Upper lobe of left lung (tissue), 6 donors: ENCODE measurements around the gene CFAP298. TPM values are rescaled to one million over a fixed set of nuclear protein-coding genes. Genes with fewer than 3 reads are reported as not detected.

ENCODE experiments used
- ATAC-seq, 2 donors: fragments of 200-7000 bp; cut with Tn5 transposase; one replicate each; pipeline ENCODE4 v1.9.1; 2022; ENCODE audit warnings: mild to moderate bottlenecking in 2 of 2, moderate library complexity in 2 of 2; ENCODE audit not compliant: low FRiP score in 2 of 2
- DNase-seq, 2 donors: peaks; one replicate each; pipeline ENCODE4 v3.0.0-alpha.2; 2019 to 2020
- H3K27ac ChIP-seq, 4 donors: fragments of 200-600 bp; sonication (generic); one replicate each; pipeline ENCODE4 v1.5.1; 2016 to 2019
- H3K27me3 ChIP-seq, 4 donors: fragments of 200-600 bp; sonication (generic); one replicate each; pipeline ENCODE4 v1.5.1; 2017 to 2019
- H3K36me3 ChIP-seq, 4 donors: fragments of 200-600 bp; sonication (generic); one replicate each; pipeline ENCODE4 v1.5.1; 2016 to 2019
- H3K4me1 ChIP-seq, 4 donors: fragments of 200-600 bp; sonication (generic); one replicate each; pipeline ENCODE4 v1.5.1; 2018 to 2019
- H3K4me3 ChIP-seq, 4 donors: fragments of 200-600 bp; sonication (generic); one replicate each; pipeline ENCODE4 v1.5.1; 2017 to 2019; ENCODE audit warnings: mild to moderate bottlenecking in 2 of 4, moderate library complexity in 1 of 4
- H3K9me3 ChIP-seq, 4 donors: fragments of 200-600 bp; sonication (generic); one replicate each; pipeline ENCODE4 v1.5.1; 2018 to 2019
- CTCF ChIP-seq, 6 experiments: fragments of 450-650 bp in 4 of 6; fragments of 200-600 bp in 2 of 6; sonication (generic) in 2 of 6; IDR thresholded peaks; one replicate each; pipeline ENCODE4 v1.5.1; 2016 to 2019; ENCODE audit warnings: antibody characterized with exemption in 6 of 6
- EP300 ChIP-seq, 4 donors: sonication (generic); formaldehyde crosslinking; IDR thresholded peaks; one replicate each; pipeline ENCODE4 v1.5.1; 2017; ENCODE audit warnings: antibody characterized with exemption in 4 of 4, control low read depth in 2 of 4
- POLR2A ChIP-seq, 4 donors: fragments of 450-650 bp; IDR thresholded peaks; one replicate each; pipeline ENCODE4 v1.5.1; 2016 to 2017; ENCODE audit warnings: antibody characterized with exemption in 4 of 4, mild to moderate bottlenecking in 2 of 4
- POLR2AphosphoS5 ChIP-seq, 2 donors: sonication (generic); formaldehyde crosslinking; IDR thresholded peaks; one replicate each; pipeline ENCODE4 v1.5.1; 2017; ENCODE audit warnings: antibody characterized with exemption in 2 of 2
- WGBS, 2 donors: methylation state at CpG; one replicate each; pipeline ENCODE4 v1.1.5; 2017 to 2018; 5-methylcytosine and 5-hydroxymethylcytosine counted together
- total RNA-seq, 6 donors: library from RNA; depleted of rRNA in 4 of 6; stranded (reverse); fragments of >200 nt in 4 of 6; gene quantifications; one replicate each; pipeline versions ENCODE4 v1.1.0 to v1.2.1, GENCODE V29; 2016 to 2021
- donor health status: DM: no; HTN: no; CAD: no; lungs with moderate emphysema.
- donor health status: DM: no; HTN: yes; CAD: no; lungs with severe emphysema.

CFAP298 gene
- total RNA-seq, 6 donors from 2014 or later: 22.9 to 47.1 (median 30.4) TPM

GRCh38 chr21:32584472-32584871 is 27.7 kb downstream of the CFAP298 start:
- H3K4me1 ChIP-seq: no peaks in the 10 kb centered on the region
- no peaks in the 10 kb centered on the region for H3K36me3 ChIP-seq
- no peak overlapping the region for H3K27ac ChIP-seq
- ATAC-seq: no peak
- DNase-seq: no peak
- H3K4me3 ChIP-seq: no peak overlapping the region
- TF ChIP-seq CTCF (IDR thresholded peaks at IDR 0.05) (no peak), POLR2AphosphoS5 (IDR thresholded peaks at IDR 0.05) (no peak), EP300 (IDR thresholded peaks at IDR 0.05) (no peak), POLR2A (IDR thresholded peaks at IDR 0.05) (no peak)
- no peaks in the 10 kb centered on the region for H3K27me3 ChIP-seq
- no peaks in the 10 kb centered on the region for H3K9me3 ChIP-seq
- 84 to 87% methylated on average over 8 of the region's 8 CpGs for WGBS, 2 donors

- H3K4me3 ChIP-seq: no peak overlapping the region
- H3K27me3 ChIP-seq: no peaks in the 10 kb centered on the region
- DNase-seq (no peak), ATAC-seq (no peak)
- no peak overlapping the region for H3K27ac ChIP-seq
- 92% methylated on average over 5 to 13 of the region's 13 CpGs for WGBS, 2 donors
- H3K36me3 ChIP-seq: no peaks in the 10 kb centered on the region
- no peaks in the 10 kb centered on the region for H3K4me1 ChIP-seq
- H3K9me3 ChIP-seq: no peaks in the 10 kb centered on the region
- TF ChIP-seq POLR2A (IDR thresholded peaks at IDR 0.05): no peak
- TF ChIP-seq CTCF (IDR thresholded peaks at IDR 0.05): no peak
- no peak for TF ChIP-seq POLR2AphosphoS5 (IDR thresholded peaks at IDR 0.05)
- TF ChIP-seq EP300 (IDR thresholded peaks at IDR 0.05): no peak
Measured at GRCh38 chr21:32581732-32582131, 30.4 kb downstream of the CFAP298 start.

- Histone ChIP-seq H3K27ac (no peak overlapping the region), H3K4me3 (no peak overlapping the region)
Measured at GRCh38 chr21:32580949-32581348, 31.2 kb downstream of the CFAP298 start.

GRCh38 chr21:32578107-32578691 is 34.0 kb downstream of the CFAP298 start:
- Histone ChIP-seq H3K4me1 (no peaks in the 10 kb centered on the region), H3K36me3 (no peaks in the 10 kb centered on the region), H3K27me3 (no peaks in the 10 kb centered on the region), H3K9me3 (no peaks in the 10 kb centered on the region), H3K27ac (no peak overlapping the region), H3K4me3 (no peak overlapping the region)
- 57 to 59% methylated on average over 11 to 15 of the region's 15 CpGs for WGBS, 2 donors
- peak in 1 of 2 donors; percentile 5 for ATAC-seq
- no peak for DNase-seq
- no peak for TF ChIP-seq POLR2AphosphoS5 (IDR thresholded peaks at IDR 0.05)
- TF ChIP-seq EP300 (IDR thresholded peaks at IDR 0.05): no peak
- TF ChIP-seq POLR2A (IDR thresholded peaks at IDR 0.05): no peak
- TF ChIP-seq CTCF (IDR thresholded peaks at IDR 0.05): no peak

More at GRCh38 chr21:32580949-32581348, 31.2 kb downstream of the CFAP298 start:
- no peak for ATAC-seq
- Histone ChIP-seq H3K9me3 (no peaks in the 10 kb centered on the region), H3K36me3 (no peaks in the 10 kb centered on the region), H3K4me1 (no peaks in the 10 kb centered on the region), H3K27me3 (no peaks in the 10 kb centered on the region)
- no peak for TF ChIP-seq EP300 (IDR thresholded peaks at IDR 0.05)
- no peak for TF ChIP-seq CTCF (IDR thresholded peaks at IDR 0.05)
- no peak for TF ChIP-seq POLR2AphosphoS5 (IDR thresholded peaks at IDR 0.05)
- no peak for TF ChIP-seq POLR2A (IDR thresholded peaks at IDR 0.05)
- DNase-seq: no peak
- WGBS, 2 donors: 87 to 94% methylated on average over 10 to 13 of the region's 13 CpGs

GRCh38 chr21:32576011-32576410 is 36.2 kb downstream of the CFAP298 start:
- Histone ChIP-seq H3K4me1 (no peaks in the 10 kb centered on the region), H3K9me3 (no peaks in the 10 kb centered on the region), H3K27ac (no peak overlapping the region), H3K27me3 (no peaks in the 10 kb centered on the region), H3K36me3 (no peaks in the 10 kb centered on the region), H3K4me3 (no peak overlapping the region)
- DNase-seq (no peak), ATAC-seq (no peak)
- WGBS, 2 donors: 89 to 93% methylated on average over 9 to 11 of the region's 11 CpGs
- TF ChIP-seq EP300 (IDR thresholded peaks at IDR 0.05) (no peak), POLR2AphosphoS5 (IDR thresholded peaks at IDR 0.05) (no peak), CTCF (IDR thresholded peaks at IDR 0.05) (no peak), POLR2A (IDR thresholded peaks at IDR 0.05) (no peak)
